Measurements from ENCODE around the gene ARID1B. TPM values are rescaled to one million over a fixed set of nuclear protein-coding genes. Genes with fewer than 3 reads are reported as not detected.
"Not testable (repeated sequence)": the region's sequence is repeated elsewhere in the genome, so short reads cannot be mapped to it uniquely, and the experiment has no call there.

Gene ARID1B
- total RNA-seq, 1 donor from 2014 or later = 67.5 TPM

- no peak for DNase-seq
- H3K36me3 Mint-ChIP-seq (ENCODE audit: low read depth) = peaks cover 5% of the 10 kb centered on the region
- peak overlapping the region; percentile 92 for H3K27ac Mint-ChIP-seq
- H3K4me1 Mint-ChIP-seq = peaks cover 18% of the 10 kb centered on the region
- intact Hi-C loops (cut with micrococcal nuclease) = loop anchor here (1.0 to 5.0 kb wide), 3 partner anchors 34 to 241 kb away; no protein-coding TSS in a partner anchor
- no peaks in the 10 kb centered on the region for H3K27me3 Mint-ChIP-seq
- peak overlapping the region; percentile 88 for H3K4me3 Mint-ChIP-seq
- no peaks in the 10 kb centered on the region for H3K9me3 Mint-ChIP-seq
Observed at GRCh38 chr6:157033428-157034140, 256.4 kb downstream of the ARID1B start.

GRCh38 chr6:157034436-157035230 lies 257.5 kb downstream of the ARID1B start:
- Mint-ChIP-seq H3K27me3 (no peaks in the 10 kb centered on the region), H3K4me3 (peak overlapping the region; percentile 72), H3K9me3 (no peaks in the 10 kb centered on the region), H3K4me1 (peaks cover 14% of the 10 kb centered on the region), H3K36me3 (ENCODE audit: low read depth) (peaks cover 2% of the 10 kb centered on the region), H3K27ac (no peak overlapping the region)
- intact Hi-C loops (cut with micrococcal nuclease) = loop anchor here (1.0 to 5.0 kb wide), 3 partner anchors 33 to 240 kb away; no protein-coding TSS in a partner anchor
- DNase-seq = no peak

DNA sequence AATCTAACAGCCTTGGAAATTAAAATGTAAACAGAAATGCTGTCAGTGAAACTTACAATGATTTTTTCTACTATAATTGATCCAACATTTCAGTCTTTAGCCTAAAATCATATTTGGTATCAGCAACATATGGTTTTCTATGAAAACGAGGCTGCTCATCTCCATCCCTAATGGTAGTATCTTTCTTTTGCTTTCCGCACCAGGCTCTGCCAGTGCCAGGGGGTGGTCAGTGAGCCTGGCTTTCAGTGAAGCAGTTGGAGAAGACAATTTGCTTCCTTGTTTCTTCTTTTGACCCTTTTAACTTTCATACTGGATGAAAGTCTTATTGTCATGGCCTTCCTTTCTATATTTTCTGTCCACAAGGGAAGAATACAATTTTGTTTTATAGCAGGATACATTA lies 258.4 kb downstream of the ARID1B start:
- H3K27ac Mint-ChIP-seq = no peak overlapping the region
- no peaks in the 10 kb centered on the region for H3K9me3 Mint-ChIP-seq
- no peaks in the 10 kb centered on the region for H3K27me3 Mint-ChIP-seq
- intact Hi-C loops (cut with micrococcal nuclease) = no loop called here
- H3K4me3 Mint-ChIP-seq = no peak overlapping the region
- peaks cover 11% of the 10 kb centered on the region for H3K4me1 Mint-ChIP-seq
- DNase-seq = no peak
- H3K36me3 Mint-ChIP-seq (ENCODE audit: low read depth) = no peaks in the 10 kb centered on the region

DNA sequence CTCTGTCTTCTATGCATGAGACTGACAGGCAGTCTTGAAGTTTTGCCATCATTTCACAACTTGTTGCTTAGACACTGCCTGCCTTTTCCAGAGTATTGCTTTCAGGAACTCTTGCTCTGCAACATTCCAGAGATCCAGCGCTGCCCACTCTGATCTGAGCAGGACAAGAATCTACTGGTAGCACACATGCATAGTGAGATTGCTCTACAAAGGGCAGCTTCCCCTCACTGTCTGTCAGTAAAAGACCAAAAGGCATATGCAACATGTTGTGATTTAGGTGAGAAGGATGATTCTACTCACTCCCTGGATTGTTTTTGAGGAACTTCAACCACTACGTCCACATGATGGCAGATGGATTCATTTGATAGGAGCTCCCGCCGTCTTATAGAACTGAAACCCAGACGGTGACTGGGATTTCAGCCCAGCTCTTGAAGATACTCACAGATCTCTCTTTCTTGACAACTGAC lies 259.1 kb downstream of the ARID1B start:
- Mint-ChIP-seq H3K27me3 (no peaks in the 10 kb centered on the region), H3K27ac (no peak overlapping the region), H3K36me3 (ENCODE audit: low read depth) (no peaks in the 10 kb centered on the region), H3K9me3 (no peaks in the 10 kb centered on the region), H3K4me1 (peaks cover 11% of the 10 kb centered on the region), H3K4me3 (no peak overlapping the region)
- intact Hi-C loops (cut with micrococcal nuclease) = loop anchor here (2.0 kb wide), 1 partner anchor 17 kb away; no protein-coding TSS in a partner anchor
- no peak for DNase-seq

- no peaks in the 10 kb centered on the region for H3K27me3 Mint-ChIP-seq
- intact Hi-C loops (cut with micrococcal nuclease) = loop anchor here (2.0 kb wide), 1 partner anchor 16 kb away; no protein-coding TSS in a partner anchor
- no peak overlapping the region for H3K27ac Mint-ChIP-seq
- H3K4me1 Mint-ChIP-seq = peaks cover 11% of the 10 kb centered on the region
- no peak overlapping the region for H3K4me3 Mint-ChIP-seq
- no peaks in the 10 kb centered on the region for H3K36me3 Mint-ChIP-seq (ENCODE audit: low read depth)
- DNase-seq = no peak
- H3K9me3 Mint-ChIP-seq = no peaks in the 10 kb centered on the region
Observed at GRCh38 chr6:157037165-157037564, 260.0 kb downstream of the ARID1B start.

DNA sequence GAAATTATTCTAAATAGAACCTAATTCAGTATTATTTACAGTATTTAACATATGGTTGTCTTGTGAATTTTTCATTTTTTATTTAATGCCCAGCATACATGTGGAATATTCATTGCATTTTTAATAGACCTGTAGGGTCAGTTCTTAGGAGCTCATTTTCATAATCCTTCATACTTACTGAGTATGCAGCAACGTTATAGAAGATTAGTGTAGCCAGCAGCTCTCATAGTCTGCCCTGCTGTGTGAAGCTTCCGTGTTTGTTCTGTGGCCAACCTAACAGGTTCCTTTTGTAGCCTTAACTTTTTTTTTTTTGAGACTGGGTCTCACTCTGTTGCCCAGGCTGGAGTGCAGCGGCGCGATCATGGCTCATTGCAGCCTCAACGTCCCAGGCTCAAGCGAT lies 261.4 kb downstream of the ARID1B start:
- H3K4me1 Mint-ChIP-seq = peaks cover 8% of the 10 kb centered on the region
- no peak overlapping the region for H3K27ac Mint-ChIP-seq
- H3K9me3 Mint-ChIP-seq = no peaks in the 10 kb centered on the region
- intact Hi-C loops (cut with micrococcal nuclease) = no loop called here
- no peaks in the 10 kb centered on the region for H3K27me3 Mint-ChIP-seq
- no peak for DNase-seq
- no peak overlapping the region for H3K4me3 Mint-ChIP-seq
- H3K36me3 Mint-ChIP-seq (ENCODE audit: low read depth) = no peaks in the 10 kb centered on the region

GRCh38 chr6:157039639-157040038 lies 262.5 kb downstream of the ARID1B start:
- H3K27ac Mint-ChIP-seq; H3K27me3 Mint-ChIP-seq; H3K36me3 Mint-ChIP-seq (ENCODE audit: low read depth); DNase-seq; intact Hi-C loops (cut with micrococcal nuclease); H3K4me1 Mint-ChIP-seq; H3K9me3 Mint-ChIP-seq; H3K4me3 Mint-ChIP-seq: not testable (repeated sequence)

GRCh38 chr6:157040191-157040590 lies 263.0 kb downstream of the ARID1B start:
- no peak for DNase-seq
- no peaks in the 10 kb centered on the region for H3K27me3 Mint-ChIP-seq
- H3K4me3 Mint-ChIP-seq = no peak overlapping the region
- H3K27ac Mint-ChIP-seq = no peak overlapping the region
- H3K9me3 Mint-ChIP-seq = no peaks in the 10 kb centered on the region
- peaks cover 2% of the 10 kb centered on the region for H3K4me1 Mint-ChIP-seq
- no peaks in the 10 kb centered on the region for H3K36me3 Mint-ChIP-seq (ENCODE audit: low read depth)
- intact Hi-C loops (cut with micrococcal nuclease) = no loop called here

DNA sequence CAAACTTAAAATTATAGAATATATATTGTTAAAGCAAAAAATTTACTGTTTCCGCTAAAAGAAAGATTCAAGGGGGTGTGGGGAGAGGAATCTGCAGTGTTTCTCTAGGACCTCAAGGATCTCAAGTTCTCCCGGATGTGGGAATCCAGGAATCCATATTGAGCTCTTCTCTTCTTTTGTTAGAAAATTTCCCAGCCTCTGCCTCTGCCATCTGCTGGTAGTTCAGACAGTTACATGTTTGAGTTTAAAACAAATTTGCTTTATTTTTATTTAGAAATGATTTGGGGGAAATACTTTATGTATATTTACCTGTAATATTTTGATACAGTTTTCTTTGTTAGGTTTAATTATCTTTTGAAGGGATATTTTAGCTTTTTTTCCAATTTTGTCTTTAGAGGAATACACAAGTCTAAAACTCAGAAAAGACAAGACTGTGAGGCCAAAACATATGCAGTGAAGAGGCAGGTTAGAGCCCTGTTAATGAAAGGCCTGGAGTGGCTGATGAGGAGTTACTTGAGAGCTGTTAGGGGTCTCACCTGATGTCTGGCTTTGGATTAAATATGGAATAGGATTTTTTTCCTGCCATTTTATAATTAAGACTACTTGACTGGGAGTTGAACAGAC lies 268.8 kb downstream of the ARID1B start:
- no peaks in the 10 kb centered on the region for H3K9me3 Mint-ChIP-seq
- intact Hi-C loops (cut with micrococcal nuclease) = no loop called here

GRCh38 chr6:157046776-157047175 lies 269.6 kb downstream of the ARID1B start:
- Mint-ChIP-seq H3K4me1 (peaks cover 2% of the 10 kb centered on the region), H3K36me3 (ENCODE audit: low read depth) (peaks cover 2% of the 10 kb centered on the region), H3K27ac (no peak overlapping the region), H3K4me3 (no peak overlapping the region), H3K9me3 (no peaks in the 10 kb centered on the region), H3K27me3 (no peaks in the 10 kb centered on the region)
- intact Hi-C loops (cut with micrococcal nuclease) = no loop called here
- DNase-seq = no peak

More for the DNA sequence above, 268.8 kb downstream of the ARID1B start:
- Mint-ChIP-seq H3K4me3 (no peak overlapping the region), H3K27me3 (no peaks in the 10 kb centered on the region), H3K36me3 (ENCODE audit: low read depth) (peaks cover 2% of the 10 kb centered on the region), H3K27ac (no peak overlapping the region), H3K4me1 (peaks cover 2% of the 10 kb centered on the region)
- no peak for DNase-seq

DNA sequence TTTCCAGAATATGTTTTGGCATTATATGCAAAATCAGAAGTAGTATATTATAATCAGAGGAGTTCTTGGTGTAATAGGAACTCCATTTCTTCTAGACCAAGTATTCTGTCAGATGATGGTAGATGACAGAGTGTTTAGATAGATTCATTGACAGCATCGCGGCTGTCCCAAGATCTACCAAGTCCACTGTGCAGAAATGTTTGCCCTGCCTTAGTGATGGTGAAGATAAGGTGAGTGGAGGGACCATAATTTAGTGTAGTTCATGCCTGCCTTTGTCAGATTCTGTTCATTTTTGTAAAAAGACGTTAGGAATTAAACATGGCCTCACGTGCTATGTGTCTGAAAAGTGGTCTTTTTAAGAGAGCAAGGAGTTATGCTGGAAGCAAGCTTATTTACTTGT lies 270.1 kb downstream of the ARID1B start:
- no peak overlapping the region for H3K27ac Mint-ChIP-seq
- peaks cover 2% of the 10 kb centered on the region for H3K4me1 Mint-ChIP-seq
- H3K9me3 Mint-ChIP-seq = no peaks in the 10 kb centered on the region
- H3K36me3 Mint-ChIP-seq (ENCODE audit: low read depth) = peaks cover 2% of the 10 kb centered on the region
- no peak for DNase-seq
- H3K4me3 Mint-ChIP-seq = no peak overlapping the region
- intact Hi-C loops (cut with micrococcal nuclease) = no loop called here
- H3K27me3 Mint-ChIP-seq = no peaks in the 10 kb centered on the region

DNA sequence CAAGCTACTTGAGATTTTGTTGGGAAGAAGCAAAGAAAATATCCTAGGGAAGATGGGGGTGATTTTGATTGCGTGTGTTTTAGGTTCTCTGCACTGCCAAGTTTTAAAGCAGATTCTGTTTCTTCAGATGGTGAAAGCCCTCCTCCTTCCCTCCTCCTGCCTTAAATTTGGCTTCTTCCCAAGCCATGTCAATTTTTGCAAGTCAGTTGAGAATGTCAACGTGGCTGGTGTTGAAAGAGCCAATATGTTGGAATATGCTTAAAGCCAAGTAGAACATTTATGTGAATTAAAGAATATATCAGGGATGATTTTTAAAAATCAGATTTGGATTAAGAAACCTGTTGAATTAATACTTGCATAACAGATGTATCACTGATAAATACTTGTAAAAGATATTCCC lies 270.8 kb downstream of the ARID1B start:
- Mint-ChIP-seq H3K27ac (no peak overlapping the region), H3K4me3 (no peak overlapping the region), H3K27me3 (no peaks in the 10 kb centered on the region), H3K9me3 (no peaks in the 10 kb centered on the region), H3K36me3 (ENCODE audit: low read depth) (peaks cover 2% of the 10 kb centered on the region), H3K4me1 (peaks cover 2% of the 10 kb centered on the region)
- DNase-seq = no peak
- intact Hi-C loops (cut with micrococcal nuclease) = no loop called here

DNA sequence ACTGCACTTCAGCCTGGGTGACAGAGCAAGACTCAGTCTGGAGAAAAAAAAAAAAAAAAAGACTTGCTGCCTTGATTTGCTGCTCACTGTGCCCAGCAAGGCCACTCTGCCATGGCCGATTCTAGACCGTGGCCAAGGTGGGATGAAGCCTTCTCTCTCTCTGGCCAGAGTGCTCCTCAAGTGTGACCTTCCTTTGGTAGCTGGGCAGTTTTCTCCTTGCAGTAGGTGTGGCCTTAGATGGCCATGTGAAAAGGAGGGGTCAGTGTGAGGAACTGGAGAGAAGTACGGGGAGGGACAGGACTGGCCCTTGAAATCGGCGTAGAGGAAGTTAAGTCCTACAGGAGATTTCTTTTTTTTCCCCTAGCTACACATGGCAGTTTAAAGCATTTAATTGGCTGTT lies 272.0 kb downstream of the ARID1B start:
- Mint-ChIP-seq H3K9me3 (no peaks in the 10 kb centered on the region), H3K27ac (no peak overlapping the region), H3K36me3 (ENCODE audit: low read depth) (peaks cover 2% of the 10 kb centered on the region), H3K4me3 (no peak overlapping the region), H3K27me3 (no peaks in the 10 kb centered on the region), H3K4me1 (peaks cover 4% of the 10 kb centered on the region)
- no peak for DNase-seq
- intact Hi-C loops (cut with micrococcal nuclease) = no loop called here
